Stimulated activated effector memory CD8-positive, alpha-beta T cell treated with anti-CD3 and anti-CD28 coated beads, Interleukin-12 subunit alpha, Interleukin-12 subunit beta, amount 100 ng/mL, for 72 hours (primary cell): ENCODE measurements around the gene TNIK.

Experiments used
- ATAC-seq: fragments of 150-1000 bp; cut with Tn5 transposase; 2 replicates; pipeline ENCODE4 v1.10.0; 2021
- DNase-seq, 2 donors: peaks; one replicate each; pipeline ENCODE4 v3.0.0; 2021 to 2022; ENCODE audit warnings: low spot score in 2 of 2
- H3K27ac Mint-ChIP-seq: one replicate; pipeline ENCODE4 v1.8.0; 2022; ENCODE audit warnings: mild to moderate bottlenecking, mixed read lengths
- H3K36me3 Mint-ChIP-seq: one replicate; pipeline ENCODE4 v1.8.0; 2022; ENCODE audit warnings: mild to moderate bottlenecking, mixed read lengths
- H3K4me1 Mint-ChIP-seq: one replicate; pipeline ENCODE4 v1.8.0; 2022; ENCODE audit warnings: mixed read lengths
- H3K4me3 Mint-ChIP-seq: one replicate; pipeline ENCODE4 v1.8.0; 2022; ENCODE audit warnings: mild to moderate bottlenecking, mixed read lengths
- H3K9me3 Mint-ChIP-seq: one replicate; pipeline ENCODE4 v1.8.0; 2022; ENCODE audit warnings: mixed read lengths

TNIK gene

GRCh38 chr3:171184372-171184771, 275.8 kb downstream of the TNIK start:
- H3K4me1 Mint-ChIP-seq, result peaks cover 25% of the 10 kb centered on the region
- DNase-seq (no peak), ATAC-seq (peak; percentile 78)
- peak overlapping the region; percentile 36 for H3K4me3 Mint-ChIP-seq
- no peaks in the 10 kb centered on the region for H3K9me3 Mint-ChIP-seq
- peaks cover 12% of the 10 kb centered on the region for H3K36me3 Mint-ChIP-seq
- peak overlapping the region; percentile 80 for H3K27ac Mint-ChIP-seq

GRCh38 chr3:171183042-171183441, 277.2 kb downstream of the TNIK start:
- Mint-ChIP-seq H3K4me3 (no peak overlapping the region), H3K9me3 (no peaks in the 10 kb centered on the region), H3K36me3 (peaks cover 5% of the 10 kb centered on the region), H3K27ac (no peak overlapping the region), H3K4me1 (peaks cover 26% of the 10 kb centered on the region)
- ATAC-seq (no peak), DNase-seq (no peak)

- H3K27ac Mint-ChIP-seq, result no peak overlapping the region
- peaks cover 2% of the 10 kb centered on the region for H3K36me3 Mint-ChIP-seq
- DNase-seq (no peak), ATAC-seq (no peak)
- H3K4me3 Mint-ChIP-seq, result no peak overlapping the region
- peaks cover 26% of the 10 kb centered on the region for H3K4me1 Mint-ChIP-seq
- no peaks in the 10 kb centered on the region for H3K9me3 Mint-ChIP-seq
Measured at GRCh38 chr3:171181907-171182690, 278.1 kb downstream of the TNIK start.

- ATAC-seq, result no peak
- no peak overlapping the region for H3K4me3 Mint-ChIP-seq
- H3K27ac Mint-ChIP-seq, result peak overlapping the region; percentile 10
- no peak for DNase-seq
- H3K9me3 Mint-ChIP-seq, result no peaks in the 10 kb centered on the region
- H3K4me1 Mint-ChIP-seq, result peaks cover 13% of the 10 kb centered on the region
- peaks cover 16% of the 10 kb centered on the region for H3K36me3 Mint-ChIP-seq
Measured at GRCh38 chr3:171178714-171179113, 281.5 kb downstream of the TNIK start.

GRCh38 chr3:171177553-171177952, 282.7 kb downstream of the TNIK start:
- Mint-ChIP-seq H3K4me1 (peaks cover 8% of the 10 kb centered on the region), H3K27ac (no peak overlapping the region), H3K9me3 (no peaks in the 10 kb centered on the region), H3K36me3 (peaks cover 28% of the 10 kb centered on the region), H3K4me3 (no peak overlapping the region)
- ATAC-seq (no peak), DNase-seq (no peak)

GRCh38 chr3:171177056-171177455, 283.1 kb downstream of the TNIK start:
- Mint-ChIP-seq H3K4me1 (peaks cover 8% of the 10 kb centered on the region), H3K36me3 (peaks cover 28% of the 10 kb centered on the region)

GRCh38 chr3:171176244-171176933, 283.8 kb downstream of the TNIK start:
- Mint-ChIP-seq H3K36me3 (peaks cover 28% of the 10 kb centered on the region), H3K9me3 (no peaks in the 10 kb centered on the region), H3K4me1 (peaks cover 8% of the 10 kb centered on the region), H3K27ac (no peak overlapping the region), H3K4me3 (no peak overlapping the region)
- DNase-seq (no peak), ATAC-seq (no peak)

More at GRCh38 chr3:171177056-171177455, 283.1 kb downstream of the TNIK start:
- ATAC-seq (no peak), DNase-seq (no peak)
- Mint-ChIP-seq H3K27ac (no peak overlapping the region), H3K4me3 (no peak overlapping the region), H3K9me3 (no peaks in the 10 kb centered on the region)

GRCh38 chr3:171175741-171176234, 284.4 kb downstream of the TNIK start:
- no peak for ATAC-seq

GRCh38 chr3:171173736-171174135, 286.5 kb downstream of the TNIK start:
- peaks cover 34% of the 10 kb centered on the region for H3K36me3 Mint-ChIP-seq
- no peak overlapping the region for H3K4me3 Mint-ChIP-seq
- no peaks in the 10 kb centered on the region for H3K9me3 Mint-ChIP-seq
- H3K4me1 Mint-ChIP-seq, result peaks cover 2% of the 10 kb centered on the region
- ATAC-seq (no peak), DNase-seq (no peak)
- no peak overlapping the region for H3K27ac Mint-ChIP-seq

More at GRCh38 chr3:171175741-171176234, 284.4 kb downstream of the TNIK start:
- H3K4me3 Mint-ChIP-seq, result no peak overlapping the region
- no peak for DNase-seq
- no peaks in the 10 kb centered on the region for H3K9me3 Mint-ChIP-seq
- H3K4me1 Mint-ChIP-seq, result peaks cover 8% of the 10 kb centered on the region
- no peak overlapping the region for H3K27ac Mint-ChIP-seq
- H3K36me3 Mint-ChIP-seq, result peaks cover 28% of the 10 kb centered on the region

- DNase-seq, result no peak
- no peak for ATAC-seq
- H3K4me3 Mint-ChIP-seq, result no peak overlapping the region
- H3K9me3 Mint-ChIP-seq, result no peaks in the 10 kb centered on the region
- peaks cover 37% of the 10 kb centered on the region for H3K36me3 Mint-ChIP-seq
- no peak overlapping the region for H3K27ac Mint-ChIP-seq
- peaks cover 8% of the 10 kb centered on the region for H3K4me1 Mint-ChIP-seq
Measured at GRCh38 chr3:171172070-171172469, 288.1 kb downstream of the TNIK start.

- H3K27ac Mint-ChIP-seq, result no peak overlapping the region
Measured at GRCh38 chr3:171169866-171170265, 290.3 kb downstream of the TNIK start.

GRCh38 chr3:171169443-171169842, 290.8 kb downstream of the TNIK start:
- Mint-ChIP-seq H3K4me3 (no peak overlapping the region), H3K27ac (no peak overlapping the region), H3K4me1 (peaks cover 23% of the 10 kb centered on the region), H3K36me3 (peaks cover 49% of the 10 kb centered on the region), H3K9me3 (no peaks in the 10 kb centered on the region)
- ATAC-seq (no peak), DNase-seq (no peak)

More at GRCh38 chr3:171169866-171170265, 290.3 kb downstream of the TNIK start:
- Mint-ChIP-seq H3K4me1 (peaks cover 23% of the 10 kb centered on the region), H3K9me3 (no peaks in the 10 kb centered on the region), H3K4me3 (no peak overlapping the region), H3K36me3 (peaks cover 45% of the 10 kb centered on the region)
- ATAC-seq (no peak), DNase-seq (no peak)

GRCh38 chr3:171168551-171168950, 291.7 kb downstream of the TNIK start:
- peaks cover 56% of the 10 kb centered on the region for H3K36me3 Mint-ChIP-seq
- ATAC-seq (no peak), DNase-seq (no peak)
- H3K4me3 Mint-ChIP-seq, result no peak overlapping the region
- H3K4me1 Mint-ChIP-seq, result peaks cover 23% of the 10 kb centered on the region
- no peak overlapping the region for H3K27ac Mint-ChIP-seq
- H3K9me3 Mint-ChIP-seq, result no peaks in the 10 kb centered on the region

GRCh38 chr3:171168086-171168485, 292.1 kb downstream of the TNIK start:
- no peak overlapping the region for H3K27ac Mint-ChIP-seq
- no peak overlapping the region for H3K4me3 Mint-ChIP-seq
- no peaks in the 10 kb centered on the region for H3K9me3 Mint-ChIP-seq
- H3K4me1 Mint-ChIP-seq, result peaks cover 23% of the 10 kb centered on the region
- DNase-seq (no peak), ATAC-seq (no peak)
- H3K36me3 Mint-ChIP-seq, result peaks cover 56% of the 10 kb centered on the region

- DNase-seq (peak in 1 of 2 donors; percentile 54), ATAC-seq (peak; percentile 96)
- peaks cover 23% of the 10 kb centered on the region for H3K4me1 Mint-ChIP-seq
- peak overlapping the region; percentile 70 for H3K27ac Mint-ChIP-seq
- H3K4me3 Mint-ChIP-seq, result peak overlapping the region; percentile 31
- no peaks in the 10 kb centered on the region for H3K9me3 Mint-ChIP-seq
- peaks cover 63% of the 10 kb centered on the region for H3K36me3 Mint-ChIP-seq
Measured at GRCh38 chr3:171165983-171166382, 294.2 kb downstream of the TNIK start.
